Measurements from ENCODE around the gene TNRC18.
"Not testable (repeated sequence)": the region's sequence is repeated elsewhere in the genome, so short reads cannot be mapped to it uniquely, and the experiment has no call there.

DNA sequence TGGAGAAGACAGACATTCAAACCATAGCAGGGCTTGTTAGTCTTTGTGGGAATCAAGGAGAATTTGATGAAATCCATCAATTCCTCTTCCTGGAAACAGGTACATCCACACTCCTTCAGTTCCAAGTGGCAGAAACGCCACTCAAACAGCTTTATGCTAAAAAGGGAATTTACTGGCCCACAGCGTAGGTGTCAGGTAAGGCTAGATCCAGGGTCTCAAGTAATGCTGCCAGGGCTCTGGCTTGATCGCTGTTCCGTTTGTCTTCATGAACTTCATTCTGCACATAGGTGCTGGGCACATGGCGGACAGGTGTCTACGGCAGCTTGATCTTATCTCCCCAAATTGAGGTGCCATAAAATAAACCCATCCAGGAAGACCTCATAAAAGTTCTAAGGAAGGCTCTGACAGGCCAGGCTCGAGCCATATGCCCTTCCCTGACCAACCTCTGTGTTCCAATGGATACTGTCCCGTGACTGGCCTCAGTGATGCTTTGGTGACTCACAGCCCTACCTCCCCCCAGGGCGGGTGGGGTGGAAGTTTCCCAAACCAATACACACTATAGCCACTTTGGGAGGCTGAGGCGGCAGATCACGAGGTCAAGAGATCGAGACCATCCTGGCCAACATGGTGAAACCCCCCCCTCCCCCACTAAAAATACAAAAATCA lies 153.5 kb downstream of the TNRC18 start:
- TF ChIP-seq, protein P1, sequence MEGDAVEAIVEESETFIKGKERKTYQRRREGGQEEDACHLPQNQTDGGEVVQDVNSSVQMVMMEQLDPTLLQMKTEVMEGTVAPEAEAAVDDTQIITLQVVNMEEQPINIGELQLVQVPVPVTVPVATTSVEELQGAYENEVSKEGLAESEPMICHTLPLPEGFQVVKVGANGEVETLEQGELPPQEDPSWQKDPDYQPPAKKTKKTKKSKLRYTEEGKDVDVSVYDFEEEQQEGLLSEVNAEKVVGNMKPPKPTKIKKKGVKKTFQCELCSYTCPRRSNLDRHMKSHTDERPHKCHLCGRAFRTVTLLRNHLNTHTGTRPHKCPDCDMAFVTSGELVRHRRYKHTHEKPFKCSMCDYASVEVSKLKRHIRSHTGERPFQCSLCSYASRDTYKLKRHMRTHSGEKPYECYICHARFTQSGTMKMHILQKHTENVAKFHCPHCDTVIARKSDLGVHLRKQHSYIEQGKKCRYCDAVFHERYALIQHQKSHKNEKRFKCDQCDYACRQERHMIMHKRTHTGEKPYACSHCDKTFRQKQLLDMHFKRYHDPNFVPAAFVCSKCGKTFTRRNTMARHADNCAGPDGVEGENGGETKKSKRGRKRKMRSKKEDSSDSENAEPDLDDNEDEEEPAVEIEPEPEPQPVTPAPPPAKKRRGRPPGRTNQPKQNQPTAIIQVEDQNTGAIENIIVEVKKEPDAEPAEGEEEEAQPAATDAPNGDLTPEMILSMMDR (conservative IDR thresholded peaks at IDR 0.05; ENCODE audit: low read length), result not testable (repeated sequence)
- not testable (repeated sequence) for TF ChIP-seq EZH2phosphoT487 (IDR thresholded peaks at IDR 0.05; ENCODE audit: borderline replicate concordance, low read depth, low read length)
